ENCODE data around the gene SMLR1. TPM values are rescaled to one million over a fixed set of nuclear protein-coding genes. Genes with fewer than 3 reads are reported as not detected.

SMLR1 gene
- total RNA-seq, 1 experiment from 2014 or later, result not detected

DNA sequence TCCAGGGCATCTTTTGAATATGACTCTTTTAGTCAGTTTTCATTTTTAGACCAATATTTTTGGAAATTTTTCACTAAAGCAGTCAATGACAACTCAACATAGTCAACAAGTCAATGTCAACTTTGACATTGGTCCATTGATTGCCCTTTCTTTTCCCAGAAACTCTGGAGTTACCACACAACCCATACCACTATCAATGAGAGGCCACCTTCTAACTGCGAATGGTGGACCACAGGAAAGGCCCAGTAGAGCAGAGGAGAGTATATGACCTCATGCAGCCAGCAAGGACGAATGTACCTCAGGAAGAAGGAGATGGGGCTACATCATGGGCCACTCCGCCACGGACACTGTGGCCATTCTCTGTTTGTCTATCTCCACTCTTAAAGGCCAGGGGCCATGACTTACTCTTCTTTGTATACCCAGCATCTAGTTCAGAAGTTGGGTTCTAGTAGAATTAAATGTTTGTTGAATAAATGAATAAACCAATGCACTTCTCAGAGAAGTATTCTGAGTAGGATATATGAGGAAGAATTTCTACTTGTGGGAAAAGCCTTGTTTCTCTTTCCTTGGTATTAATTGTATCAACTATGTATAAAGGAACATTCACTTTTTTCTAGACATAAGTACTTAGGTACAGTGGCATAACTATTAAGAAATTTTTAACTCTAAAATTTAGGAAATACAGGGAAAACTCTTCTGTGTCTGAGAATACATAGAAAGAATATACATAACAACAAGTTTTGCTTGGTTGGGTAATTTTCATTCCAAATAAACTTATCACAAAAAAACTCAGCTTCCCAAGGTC is 562 bp upstream of the SMLR1 start:
- H3K36me3 ChIP-seq (ENCODE audit: low read depth, low read length), result no peaks in the 10 kb centered on the region
- ChIA-PET CTCF (no interaction called here), POLR2A (ENCODE audit: unreplicated experiment) (no interaction called here)
- ATAC-seq (no peak), DNase-seq (no peak)
- no peak overlapping the region for H2AFZ ChIP-seq (ENCODE audit: low read length)
- H3K4me2 ChIP-seq (ENCODE audit: low read length), result no peak overlapping the region
- H3K79me2 ChIP-seq (ENCODE audit: low read length), result no peaks in the 10 kb centered on the region
- H3K27ac ChIP-seq (ENCODE audit: low read length), result no peak overlapping the region
- intact Hi-C loops (cut with micrococcal nuclease), result no loop called here
- no TSS peak for BruUV-seq (replicated peaks)
- no peaks in the 10 kb centered on the region for H3F3A ChIP-seq (ENCODE audit: low read length, unreplicated experiment)
- no peak overlapping the region for H3K4me3 ChIP-seq (ENCODE audit: low read length)
- H3K27me3 ChIP-seq (ENCODE audit: low read length), result no peaks in the 10 kb centered on the region
- H3K9ac ChIP-seq (ENCODE audit: low read length), result no peak overlapping the region
- H4K20me1 ChIP-seq (ENCODE audit: low read length), result no peaks in the 10 kb centered on the region
- TF ChIP-seq, protein P1, sequence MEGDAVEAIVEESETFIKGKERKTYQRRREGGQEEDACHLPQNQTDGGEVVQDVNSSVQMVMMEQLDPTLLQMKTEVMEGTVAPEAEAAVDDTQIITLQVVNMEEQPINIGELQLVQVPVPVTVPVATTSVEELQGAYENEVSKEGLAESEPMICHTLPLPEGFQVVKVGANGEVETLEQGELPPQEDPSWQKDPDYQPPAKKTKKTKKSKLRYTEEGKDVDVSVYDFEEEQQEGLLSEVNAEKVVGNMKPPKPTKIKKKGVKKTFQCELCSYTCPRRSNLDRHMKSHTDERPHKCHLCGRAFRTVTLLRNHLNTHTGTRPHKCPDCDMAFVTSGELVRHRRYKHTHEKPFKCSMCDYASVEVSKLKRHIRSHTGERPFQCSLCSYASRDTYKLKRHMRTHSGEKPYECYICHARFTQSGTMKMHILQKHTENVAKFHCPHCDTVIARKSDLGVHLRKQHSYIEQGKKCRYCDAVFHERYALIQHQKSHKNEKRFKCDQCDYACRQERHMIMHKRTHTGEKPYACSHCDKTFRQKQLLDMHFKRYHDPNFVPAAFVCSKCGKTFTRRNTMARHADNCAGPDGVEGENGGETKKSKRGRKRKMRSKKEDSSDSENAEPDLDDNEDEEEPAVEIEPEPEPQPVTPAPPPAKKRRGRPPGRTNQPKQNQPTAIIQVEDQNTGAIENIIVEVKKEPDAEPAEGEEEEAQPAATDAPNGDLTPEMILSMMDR (conservative IDR thresholded peaks at IDR 0.05; ENCODE audit: low read depth, low read length), result no peak
- TF ChIP-seq EZH2 (IDR thresholded peaks at IDR 0.05; ENCODE audit: low read length, unreplicated experiment) (no peak), EZH2phosphoT487 (IDR thresholded peaks at IDR 0.05; ENCODE audit: borderline replicate concordance, low read length) (no peak)
- no peaks in the 10 kb centered on the region for H3K9me2 ChIP-seq (replicated peaks; ENCODE audit: low read length)
- H3K4me1 ChIP-seq (ENCODE audit: insufficient read depth, low read length), result no peaks in the 10 kb centered on the region
- H3K9me3 ChIP-seq (ENCODE audit: low read length), result no peaks in the 10 kb centered on the region

DNA sequence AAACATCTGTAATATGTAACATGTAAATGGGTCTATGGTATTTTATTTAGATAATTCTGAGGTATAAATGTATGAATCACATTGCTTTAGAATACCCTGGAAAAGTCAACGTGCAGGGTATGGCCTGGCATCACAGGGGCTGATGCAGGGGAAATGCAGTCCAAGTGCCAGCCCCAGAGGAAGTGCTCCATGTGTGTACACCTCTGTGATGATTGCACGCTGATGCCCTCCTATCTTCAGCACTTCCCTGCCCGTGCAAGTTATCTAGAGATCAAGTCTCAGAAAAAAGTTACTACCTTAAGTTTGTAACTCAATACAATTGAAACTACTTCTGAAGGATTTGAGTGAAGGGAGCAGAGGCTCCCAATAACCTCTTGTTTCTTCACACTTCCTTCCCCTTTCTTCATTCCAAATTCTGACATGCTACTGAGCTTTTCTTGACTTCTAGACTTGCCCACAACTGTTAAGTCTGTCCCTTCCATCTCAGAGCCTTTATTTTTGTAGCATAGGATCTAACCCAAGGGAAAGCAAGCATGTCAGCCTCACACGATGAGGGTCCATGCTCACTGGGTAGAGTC is 2.2 kb downstream of the SMLR1 start:
- intact Hi-C loops (cut with micrococcal nuclease), result no loop called here
- Histone ChIP-seq H4K20me1 (ENCODE audit: low read length) (no peaks in the 10 kb centered on the region), H3K27me3 (ENCODE audit: low read length) (no peaks in the 10 kb centered on the region), H3K79me2 (ENCODE audit: low read length) (no peaks in the 10 kb centered on the region), H3K9ac (ENCODE audit: low read length) (no peak overlapping the region), H2AFZ (ENCODE audit: low read length) (no peak overlapping the region), H3K4me1 (ENCODE audit: insufficient read depth, low read length) (no peaks in the 10 kb centered on the region), H3K4me2 (ENCODE audit: low read length) (no peak overlapping the region), H3F3A (ENCODE audit: low read length, unreplicated experiment) (no peaks in the 10 kb centered on the region), H3K27ac (ENCODE audit: low read length) (no peak overlapping the region), H3K36me3 (ENCODE audit: low read depth, low read length) (no peaks in the 10 kb centered on the region), H3K9me3 (ENCODE audit: low read length) (no peaks in the 10 kb centered on the region), H3K4me3 (ENCODE audit: low read length) (no peak overlapping the region), H3K9me2 (replicated peaks; ENCODE audit: low read length) (no peaks in the 10 kb centered on the region)
- TF ChIP-seq, protein P1 (conservative IDR thresholded peaks at IDR 0.05; ENCODE audit: low read depth, low read length), result no peak
- TF ChIP-seq EZH2phosphoT487 (IDR thresholded peaks at IDR 0.05; ENCODE audit: borderline replicate concordance, low read length) (no peak), EZH2 (IDR thresholded peaks at IDR 0.05; ENCODE audit: low read length, unreplicated experiment) (no peak)
- BruUV-seq (replicated peaks), result no TSS peak
- ATAC-seq (no peak), DNase-seq (no peak)
- ChIA-PET POLR2A (ENCODE audit: unreplicated experiment) (no interaction called here), CTCF (no interaction called here)

DNA sequence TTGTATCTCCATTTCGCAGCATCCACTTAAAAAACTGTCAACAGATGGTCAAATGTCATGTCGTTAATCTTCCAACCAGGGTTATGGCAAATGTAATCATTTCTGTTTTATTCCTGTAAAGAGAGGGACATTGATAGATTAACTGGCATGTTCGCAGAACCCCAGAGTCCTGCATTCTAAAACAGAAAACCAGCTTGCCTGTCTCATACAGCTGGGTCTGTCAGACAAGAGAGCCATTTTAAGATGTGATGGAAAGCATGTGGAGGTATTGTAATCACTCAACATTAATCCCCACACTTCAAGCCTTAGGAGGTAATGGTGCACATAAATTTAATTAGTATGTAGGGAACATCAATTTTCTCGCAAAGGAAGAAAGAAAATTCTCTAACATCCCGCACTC is 4.4 kb downstream of the SMLR1 start:
- H3K9me3 ChIP-seq (ENCODE audit: low read length), result no peaks in the 10 kb centered on the region
- H3K79me2 ChIP-seq (ENCODE audit: low read length), result no peaks in the 10 kb centered on the region
- intact Hi-C loops (cut with micrococcal nuclease), result no loop called here
- H4K20me1 ChIP-seq (ENCODE audit: low read length), result no peaks in the 10 kb centered on the region
- POLR2A ChIA-PET (ENCODE audit: unreplicated experiment), result no interaction called here
- H3K4me2 ChIP-seq (ENCODE audit: low read length), result no peak overlapping the region
- BruUV-seq (replicated peaks), result no TSS peak
- no peak overlapping the region for H3K9ac ChIP-seq (ENCODE audit: low read length)
- CTCF ChIA-PET, result no interaction called here
- no peaks in the 10 kb centered on the region for H3K36me3 ChIP-seq (ENCODE audit: low read depth, low read length)
- H3K27ac ChIP-seq (ENCODE audit: low read length), result no peak overlapping the region
- H3K9me2 ChIP-seq (replicated peaks; ENCODE audit: low read length), result no peaks in the 10 kb centered on the region
- no peak overlapping the region for H2AFZ ChIP-seq (ENCODE audit: low read length)
- no peak overlapping the region for H3K4me3 ChIP-seq (ENCODE audit: low read length)
- no peak for ATAC-seq
- no peak for DNase-seq
- H3K27me3 ChIP-seq (ENCODE audit: low read length), result no peaks in the 10 kb centered on the region
- no peaks in the 10 kb centered on the region for H3K4me1 ChIP-seq (ENCODE audit: insufficient read depth, low read length)
- TF ChIP-seq EZH2phosphoT487 (IDR thresholded peaks at IDR 0.05; ENCODE audit: borderline replicate concordance, low read length) (no peak), EZH2 (IDR thresholded peaks at IDR 0.05; ENCODE audit: low read length, unreplicated experiment) (no peak)
- TF ChIP-seq, protein P1 (conservative IDR thresholded peaks at IDR 0.05; ENCODE audit: low read depth, low read length), result no peak
- H3F3A ChIP-seq (ENCODE audit: low read length, unreplicated experiment), result no peaks in the 10 kb centered on the region

Measured in PC-3 (cell line).